Measurements from ENCODE around the gene HOXA3.

Gene HOXA3

DNA sequence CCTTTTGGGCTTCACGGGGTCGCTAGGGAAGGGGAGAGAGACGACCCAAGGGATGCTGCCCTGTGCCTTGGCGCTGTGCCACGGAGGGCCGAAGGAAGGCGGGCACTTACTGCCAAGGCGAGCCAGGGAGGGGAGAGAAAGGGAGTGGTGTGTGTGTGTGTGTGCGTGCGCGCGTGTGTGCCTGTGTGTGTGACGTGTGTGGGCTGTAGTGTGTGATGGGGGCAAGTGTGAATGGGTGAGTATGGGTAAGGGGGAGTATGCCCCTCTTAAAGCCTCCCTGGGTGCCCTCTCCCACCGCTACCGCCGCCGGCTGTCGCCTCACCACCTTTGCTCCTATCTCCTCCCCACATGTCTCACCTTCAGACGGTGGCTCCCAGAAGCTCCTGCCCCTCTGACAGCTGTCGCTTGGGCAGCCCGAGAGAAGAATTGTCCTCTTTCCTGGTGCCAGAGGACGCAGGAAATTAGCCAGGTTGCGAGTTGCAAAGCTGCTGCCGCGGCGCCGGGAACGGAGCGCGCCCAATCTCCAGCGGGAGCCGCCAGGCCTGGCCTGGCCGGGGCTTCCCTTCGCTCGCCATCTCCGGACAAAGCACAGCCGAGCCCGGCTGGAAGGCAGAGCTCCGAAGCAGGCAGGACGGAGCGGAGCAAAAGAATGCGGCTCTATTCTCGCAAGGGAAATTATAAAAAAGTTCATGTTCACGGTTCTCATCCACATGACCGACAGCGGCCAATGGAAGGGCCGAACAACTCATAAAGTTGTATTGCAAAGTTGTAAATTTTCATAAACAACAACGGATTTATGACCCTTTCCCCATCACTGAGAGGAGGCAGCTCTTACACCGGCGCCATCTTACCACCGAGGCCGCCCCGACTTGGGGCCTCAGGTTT lies at the start of gene HOXA3:
TSS of gene HOXA3 (minus strand) at position 653 of the 885 bp plus-strand sequence. CDS start 41,943 bp downstream, outside the sequence.
- DNase-seq, result no peak

DNA sequence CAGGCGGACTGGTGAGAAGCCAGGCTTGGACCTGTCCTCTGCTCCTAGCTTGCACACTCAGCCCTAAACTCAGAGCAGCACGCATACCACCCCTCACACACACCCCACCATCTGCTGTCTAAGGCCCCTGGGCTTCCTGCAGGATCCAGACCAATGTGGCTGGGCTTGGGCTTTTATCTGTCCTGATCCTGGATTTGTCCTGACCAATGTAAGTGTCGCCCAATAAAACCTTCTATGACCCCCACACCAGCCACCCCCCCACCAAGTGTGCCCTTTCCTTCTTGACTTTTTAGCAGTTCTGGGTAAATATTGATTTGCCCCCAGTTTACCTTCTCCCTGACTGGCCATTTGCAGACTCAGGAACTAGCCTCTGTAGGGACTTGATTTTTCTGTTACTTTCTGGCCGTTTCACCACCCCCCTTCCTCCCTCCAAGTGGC lies 49.2 kb upstream of the HOXA3 start:
- no peak for DNase-seq

GRCh38 chr7:27200761-27201579 lies 48.6 kb upstream of the HOXA3 start:
- no peak for DNase-seq

GRCh38 chr7:27199849-27200760 lies 47.7 kb upstream of the HOXA3 start, which contains the start of gene HOXA13:
Gene HOXA13, minus strand, starts transcription at chr7:27200091. Its CDS starts 14 bp downstream, at chr7:27200077.
- DNase-seq, result no peak

DNA sequence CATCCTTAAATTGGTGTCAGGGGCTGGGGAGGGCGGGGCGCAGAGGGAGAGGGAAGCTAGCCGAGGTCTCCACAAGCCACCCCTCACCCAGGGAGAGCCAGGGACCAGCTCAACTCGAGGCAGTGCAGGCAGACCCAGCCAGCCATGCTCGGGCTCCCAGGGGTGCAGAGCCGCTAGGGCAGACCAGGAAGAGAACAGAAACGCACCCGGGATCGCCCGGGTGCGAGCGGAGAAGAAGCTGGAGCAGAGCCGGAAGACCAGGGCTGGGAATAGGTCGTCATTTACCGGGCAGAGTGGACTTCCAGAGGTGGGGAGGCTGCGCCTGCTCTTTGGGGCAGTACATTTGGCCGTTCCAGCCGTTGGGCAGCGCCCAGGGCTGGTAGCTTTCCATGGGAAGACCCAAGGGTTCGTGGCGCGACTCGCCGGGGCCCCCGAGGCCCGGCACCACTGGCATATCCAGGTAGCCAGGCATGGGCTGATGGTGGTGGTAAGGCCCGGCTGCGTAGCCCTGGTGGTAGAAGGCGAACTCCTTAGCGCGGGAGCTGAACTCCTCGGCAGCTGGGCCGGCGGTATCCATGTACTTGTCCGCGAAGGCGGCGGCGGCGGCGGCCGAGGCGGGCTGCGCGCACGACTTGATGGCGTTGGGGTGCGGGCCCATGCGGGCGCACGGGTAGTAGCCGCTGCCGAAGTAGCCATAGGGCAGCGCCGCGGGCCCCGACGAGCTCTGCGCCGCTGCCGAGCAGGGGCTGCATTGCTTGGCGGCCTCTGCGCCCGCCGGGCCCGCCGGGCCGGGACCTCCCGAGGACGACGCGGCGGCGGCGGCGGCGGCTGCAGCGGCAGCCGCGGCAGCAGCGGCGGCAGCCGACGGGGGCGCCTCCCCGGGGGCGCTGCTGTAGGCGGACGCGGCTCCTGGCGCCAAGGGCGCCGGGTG lies 46.8 kb upstream of the HOXA3 start:
- no peak for DNase-seq

- DNase-seq, result no peak
These were observed 45.9 kb upstream of the HOXA3 start for GRCh38 chr7:27198138-27198841.

DNA sequence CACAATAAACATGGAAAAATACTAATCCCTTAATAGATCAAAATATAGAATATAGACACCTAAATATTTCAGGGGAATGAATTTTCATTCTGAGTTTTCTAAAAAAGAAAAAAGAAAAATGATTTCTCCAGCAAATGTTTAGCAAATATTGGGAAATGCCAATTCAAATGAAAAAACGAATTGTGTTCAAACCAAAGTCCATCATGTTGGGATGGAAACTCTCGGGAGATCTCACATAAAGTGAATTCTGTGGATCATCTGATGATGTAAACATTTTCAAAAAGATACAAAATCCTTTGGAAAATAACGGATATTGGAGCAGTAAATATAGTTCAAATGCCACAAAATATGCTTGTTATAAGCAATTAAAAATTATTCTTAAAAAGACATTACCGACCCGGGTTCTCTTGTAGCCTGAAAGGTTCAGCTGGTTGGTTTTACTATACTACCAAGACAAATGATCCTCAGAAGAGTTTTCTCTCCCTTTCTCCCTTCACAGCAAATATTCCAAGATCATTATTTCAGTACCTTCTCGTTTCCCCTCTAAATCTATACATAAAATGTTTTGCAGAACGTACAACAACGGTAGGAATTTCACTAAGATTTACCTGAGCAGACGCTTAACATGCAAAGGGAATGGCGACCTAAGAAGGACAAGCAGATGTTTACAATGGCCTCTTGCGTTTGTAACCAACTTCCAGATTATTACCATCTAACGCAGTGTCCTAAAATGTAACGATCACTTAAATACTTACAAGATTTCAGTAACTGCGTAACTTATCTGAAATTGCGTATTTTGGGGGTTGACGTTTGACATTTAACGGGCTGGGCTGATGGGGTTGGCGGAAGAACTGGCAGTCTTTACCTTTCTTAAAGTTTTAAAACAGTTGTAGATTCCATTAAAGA lies 45.0 kb upstream of the HOXA3 start:
- no peak for DNase-seq

DNA sequence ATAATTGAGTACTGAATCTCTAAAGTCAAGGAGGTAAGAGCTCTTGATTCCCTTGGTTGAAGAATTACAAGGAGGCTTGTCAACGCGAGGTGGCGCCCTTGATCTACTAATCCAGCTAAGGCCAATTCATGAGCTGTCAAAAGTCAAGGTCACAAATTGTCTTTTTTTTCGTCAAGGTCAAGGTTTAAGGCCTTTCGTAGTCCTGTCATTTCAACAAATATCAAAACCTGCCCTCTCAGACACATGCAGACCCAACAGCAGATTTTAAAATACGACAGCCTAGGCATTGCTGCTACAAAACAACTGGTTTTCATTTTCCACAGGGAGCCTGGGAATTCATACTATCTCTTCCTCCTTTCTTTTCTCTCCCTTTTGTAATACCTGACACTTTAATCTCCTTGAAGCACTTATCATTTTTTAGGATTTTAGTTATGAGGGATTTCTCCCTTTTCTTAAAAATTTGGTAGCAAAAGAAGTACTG lies 43.9 kb upstream of the HOXA3 start:
- DNase-seq, result no peak

GRCh38 chr7:27194686-27195379 lies 42.5 kb upstream of the HOXA3 start:
- no peak for DNase-seq

GRCh38 chr7:27194002-27194352 lies 41.6 kb upstream of the HOXA3 start:
- DNase-seq, result no peak

DNA sequence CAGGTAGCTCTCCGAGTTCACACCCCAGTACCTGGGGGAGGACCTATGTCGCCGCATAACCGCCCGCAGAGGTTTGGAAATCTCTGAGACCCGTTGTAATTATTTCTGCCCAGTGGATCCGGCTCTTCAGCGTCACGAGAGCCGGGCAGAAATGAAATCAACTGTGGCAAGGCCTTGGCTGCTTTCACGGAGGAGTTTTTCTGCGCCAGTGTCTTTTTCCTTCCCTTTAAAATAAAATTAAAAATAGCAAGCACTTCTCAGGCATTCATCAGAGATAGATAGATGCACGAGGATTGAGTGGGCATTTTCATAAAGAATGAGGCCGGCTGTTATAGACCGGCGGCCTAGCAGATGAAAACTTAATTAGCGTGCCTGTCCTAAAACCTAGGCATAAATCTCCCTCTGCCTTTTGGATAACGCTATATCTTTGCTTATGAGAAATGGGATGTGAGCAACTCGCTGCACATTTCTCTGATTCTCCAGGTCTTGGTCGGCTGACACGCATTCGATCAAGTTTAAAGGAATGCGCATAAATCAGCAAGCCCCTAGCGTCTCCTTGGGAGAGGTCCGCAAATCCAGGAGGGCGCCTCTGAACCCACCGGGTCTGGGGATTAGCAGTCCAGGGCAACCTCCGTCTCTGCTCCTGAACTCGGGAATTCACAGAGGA lies 41.1 kb upstream of the HOXA3 start:
- DNase-seq, result no peak

GRCh38 chr7:27192546-27193334 lies 40.4 kb upstream of the HOXA3 start:
- no peak for DNase-seq

GRCh38 chr7:27191833-27192545 lies 39.6 kb upstream of the HOXA3 start:
- no peak for DNase-seq

DNA sequence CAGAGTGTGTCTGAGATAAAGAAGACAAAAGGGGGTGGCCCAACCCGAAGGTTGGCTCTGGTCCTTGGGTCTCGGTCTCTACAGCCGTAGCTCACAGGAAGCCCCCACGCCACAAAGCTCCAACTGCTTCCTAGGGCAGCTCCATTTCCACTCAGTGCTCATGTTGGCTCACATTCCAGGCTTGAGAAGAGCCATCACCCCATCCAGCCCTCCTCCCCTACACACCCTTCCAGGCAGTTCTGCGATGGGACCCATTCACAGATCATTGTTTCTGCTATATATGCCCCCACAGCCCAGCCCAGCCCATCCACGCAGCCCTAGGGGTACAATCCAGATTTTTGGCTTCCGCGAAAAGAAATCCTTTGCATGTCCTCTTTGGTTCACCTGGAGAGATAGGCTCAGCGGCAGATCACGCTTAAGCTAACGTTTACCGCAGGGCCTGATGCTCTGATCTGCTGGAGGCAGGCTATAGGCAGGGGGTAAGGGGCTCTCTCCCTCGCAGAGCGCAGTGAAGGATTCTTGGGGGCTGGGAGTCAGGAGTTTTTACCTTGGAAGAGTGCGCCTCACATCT lies 38.9 kb upstream of the HOXA3 start:
- DNase-seq, result no peak

DNA sequence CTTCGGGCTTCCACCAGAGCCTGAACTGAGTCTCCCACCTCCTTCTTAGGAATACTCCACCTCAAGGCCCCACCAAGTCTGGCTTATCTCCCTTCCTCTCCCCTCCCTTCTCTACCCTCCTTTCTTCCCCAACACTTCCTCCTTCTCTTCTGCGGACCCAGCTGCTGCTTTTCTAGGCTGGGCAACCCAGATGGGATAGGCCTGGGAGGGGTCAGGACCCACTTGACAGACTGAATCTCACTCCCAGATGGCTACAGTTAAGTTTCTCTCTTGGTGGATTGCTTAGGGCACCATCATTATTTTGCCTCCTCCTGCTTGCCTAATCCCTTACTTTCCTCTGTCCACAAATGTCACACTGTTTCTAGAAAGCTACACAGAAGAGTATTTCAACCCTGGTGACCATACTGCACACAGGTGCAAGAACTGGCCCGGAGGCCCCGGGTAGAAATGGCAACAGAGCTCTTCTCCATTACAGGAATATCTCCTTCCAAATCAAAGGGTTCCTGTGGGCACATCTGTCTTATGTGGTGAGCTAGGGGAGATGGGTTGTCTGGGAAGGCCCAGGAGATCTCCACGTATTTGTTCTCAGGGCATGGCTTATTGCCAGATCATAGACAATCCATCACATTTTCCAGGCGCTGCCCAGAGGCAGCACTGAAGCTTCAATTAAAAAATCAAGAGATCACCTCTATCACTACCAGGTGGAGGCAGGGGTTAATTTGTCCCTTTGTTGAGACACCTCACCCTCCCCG lies 37.8 kb upstream of the HOXA3 start:
- no peak for DNase-seq
